Nephron progenitor cell (in vitro differentiated cells): Measurements from ENCODE around the gene HUNK.
A peak's percentile ranks its signal among the peaks of the same experiment; 100 is the strongest.

ENCODE experiments used
- DNase-seq: peaks from one replicate; pipeline ENCODE4 v3.0.0; 2021
- H3K27ac Mint-ChIP-seq: 2 replicates; pipeline ENCODE4 v1.8.0; 2021; ENCODE audit warnings: mild to moderate bottlenecking, moderate library complexity, mixed read lengths
- H3K27me3 Mint-ChIP-seq: 2 replicates; pipeline ENCODE4 v1.8.0; 2021; ENCODE audit warnings: mild to moderate bottlenecking, low read depth, mixed read lengths; ENCODE audit not compliant: poor library complexity
- H3K36me3 Mint-ChIP-seq: 2 replicates; pipeline ENCODE4 v1.8.0; 2021; ENCODE audit warnings: low read depth, mixed read lengths
- H3K4me1 Mint-ChIP-seq: 2 replicates; pipeline ENCODE4 v1.8.0; 2021; ENCODE audit warnings: mixed read lengths
- H3K4me3 Mint-ChIP-seq: 2 replicates; pipeline ENCODE4 v1.8.0; 2021; ENCODE audit warnings: mild to moderate bottlenecking, moderate library complexity, mixed read lengths
- H3K9me3 Mint-ChIP-seq: 2 replicates; pipeline ENCODE4 v1.8.0; 2021; ENCODE audit warnings: mild to moderate bottlenecking, moderate library complexity, mixed read lengths
- CTCF ChIP-seq: fragments of 200-600 bp; sonication (generic); IDR thresholded peaks from 2 replicates; pipeline ENCODE4 v1.5.0; 2021; ENCODE audit warnings: antibody characterized with exemption

HUNK gene

GRCh38 chr21:32003411-32003810 lies 130.6 kb downstream of the HUNK start:
- Mint-ChIP-seq H3K9me3 (peaks cover 5% of the 10 kb centered on the region), H3K27ac (no peak overlapping the region), H3K4me3 (no peak overlapping the region), H3K4me1 (peaks cover 6% of the 10 kb centered on the region), H3K36me3 (peaks cover 53% of the 10 kb centered on the region), H3K27me3 (no peaks in the 10 kb centered on the region)
- no peak for DNase-seq
- TF ChIP-seq CTCF = no peak

GRCh38 chr21:32004291-32004690 lies 131.5 kb downstream of the HUNK start:
- peaks cover 5% of the 10 kb centered on the region for H3K9me3 Mint-ChIP-seq
- H3K4me1 Mint-ChIP-seq = peaks cover 6% of the 10 kb centered on the region
- no peak overlapping the region for H3K27ac Mint-ChIP-seq
- H3K27me3 Mint-ChIP-seq = no peaks in the 10 kb centered on the region
- no peak for TF ChIP-seq CTCF
- no peak for DNase-seq
- no peak overlapping the region for H3K4me3 Mint-ChIP-seq
- H3K36me3 Mint-ChIP-seq = peaks cover 52% of the 10 kb centered on the region

GRCh38 chr21:32007456-32007855 lies 134.6 kb downstream of the HUNK start:
- H3K9me3 Mint-ChIP-seq = peaks cover 27% of the 10 kb centered on the region
- H3K4me3 Mint-ChIP-seq = no peak overlapping the region
- H3K4me1 Mint-ChIP-seq = no peaks in the 10 kb centered on the region
- peaks cover 5% of the 10 kb centered on the region for H3K27me3 Mint-ChIP-seq
- TF ChIP-seq CTCF = no peak
- peak overlapping the region; percentile 23 for H3K27ac Mint-ChIP-seq
- H3K36me3 Mint-ChIP-seq = peaks cover 48% of the 10 kb centered on the region
- no peak for DNase-seq

GRCh38 chr21:32008714-32009113 lies 135.9 kb downstream of the HUNK start:
- Mint-ChIP-seq H3K4me1 (no peaks in the 10 kb centered on the region), H3K27me3 (peaks cover 5% of the 10 kb centered on the region), H3K9me3 (peaks cover 28% of the 10 kb centered on the region), H3K4me3 (no peak overlapping the region), H3K36me3 (peaks cover 43% of the 10 kb centered on the region), H3K27ac (no peak overlapping the region)
- no peak for DNase-seq
- TF ChIP-seq CTCF = no peak

GRCh38 chr21:32009263-32009662 lies 136.4 kb downstream of the HUNK start:
- no peaks in the 10 kb centered on the region for H3K4me1 Mint-ChIP-seq
- DNase-seq = no peak
- H3K9me3 Mint-ChIP-seq = peaks cover 26% of the 10 kb centered on the region
- H3K36me3 Mint-ChIP-seq = peaks cover 45% of the 10 kb centered on the region
- TF ChIP-seq CTCF = no peak
- no peak overlapping the region for H3K27ac Mint-ChIP-seq
- no peak overlapping the region for H3K4me3 Mint-ChIP-seq
- H3K27me3 Mint-ChIP-seq = peaks cover 5% of the 10 kb centered on the region

GRCh38 chr21:32015461-32016139 lies 142.8 kb downstream of the HUNK start:
- Mint-ChIP-seq H3K9me3 (peaks cover 18% of the 10 kb centered on the region), H3K36me3 (peaks cover 27% of the 10 kb centered on the region), H3K4me1 (peaks cover 8% of the 10 kb centered on the region), H3K27ac (no peak overlapping the region), H3K4me3 (no peak overlapping the region), H3K27me3 (peaks cover 2% of the 10 kb centered on the region)
- no peak for TF ChIP-seq CTCF
- DNase-seq = no peak
